Measurements from ENCODE around the gene SAMD14.

DNA sequence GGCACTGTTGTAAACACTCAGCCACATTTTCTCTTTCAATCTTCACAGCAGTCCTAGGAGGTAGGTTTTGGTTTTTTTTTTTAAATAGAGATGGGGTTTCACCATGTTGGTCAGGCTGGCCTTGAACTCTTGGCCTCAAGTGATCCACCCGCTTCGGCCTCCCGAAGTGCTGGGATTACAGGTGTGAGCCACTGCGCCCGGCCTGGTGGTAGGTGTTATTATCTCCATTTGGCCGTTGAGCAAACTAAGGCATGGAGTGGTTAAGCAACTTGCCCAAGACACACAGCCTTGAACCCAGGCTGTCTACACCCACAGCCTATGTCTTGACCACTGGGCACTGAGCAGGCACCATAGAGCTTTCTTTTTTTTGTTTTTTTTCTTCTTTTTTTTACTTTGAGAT is 44.5 kb upstream of the SAMD14 start:
- no peak for TF ChIP-seq CTCF (conservative IDR thresholded peaks at IDR 0.05; ENCODE audit: low read depth in 2 of 2)
- TF ChIP-seq, protein P1, sequence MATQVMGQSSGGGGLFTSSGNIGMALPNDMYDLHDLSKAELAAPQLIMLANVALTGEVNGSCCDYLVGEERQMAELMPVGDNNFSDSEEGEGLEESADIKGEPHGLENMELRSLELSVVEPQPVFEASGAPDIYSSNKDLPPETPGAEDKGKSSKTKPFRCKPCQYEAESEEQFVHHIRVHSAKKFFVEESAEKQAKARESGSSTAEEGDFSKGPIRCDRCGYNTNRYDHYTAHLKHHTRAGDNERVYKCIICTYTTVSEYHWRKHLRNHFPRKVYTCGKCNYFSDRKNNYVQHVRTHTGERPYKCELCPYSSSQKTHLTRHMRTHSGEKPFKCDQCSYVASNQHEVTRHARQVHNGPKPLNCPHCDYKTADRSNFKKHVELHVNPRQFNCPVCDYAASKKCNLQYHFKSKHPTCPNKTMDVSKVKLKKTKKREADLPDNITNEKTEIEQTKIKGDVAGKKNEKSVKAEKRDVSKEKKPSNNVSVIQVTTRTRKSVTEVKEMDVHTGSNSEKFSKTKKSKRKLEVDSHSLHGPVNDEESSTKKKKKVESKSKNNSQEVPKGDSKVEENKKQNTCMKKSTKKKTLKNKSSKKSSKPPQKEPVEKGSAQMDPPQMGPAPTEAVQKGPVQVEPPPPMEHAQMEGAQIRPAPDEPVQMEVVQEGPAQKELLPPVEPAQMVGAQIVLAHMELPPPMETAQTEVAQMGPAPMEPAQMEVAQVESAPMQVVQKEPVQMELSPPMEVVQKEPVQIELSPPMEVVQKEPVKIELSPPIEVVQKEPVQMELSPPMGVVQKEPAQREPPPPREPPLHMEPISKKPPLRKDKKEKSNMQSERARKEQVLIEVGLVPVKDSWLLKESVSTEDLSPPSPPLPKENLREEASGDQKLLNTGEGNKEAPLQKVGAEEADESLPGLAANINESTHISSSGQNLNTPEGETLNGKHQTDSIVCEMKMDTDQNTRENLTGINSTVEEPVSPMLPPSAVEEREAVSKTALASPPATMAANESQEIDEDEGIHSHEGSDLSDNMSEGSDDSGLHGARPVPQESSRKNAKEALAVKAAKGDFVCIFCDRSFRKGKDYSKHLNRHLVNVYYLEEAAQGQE (IDR thresholded peaks at IDR 0.05; ENCODE audit: unreplicated experiment): no peak
- TF ChIP-seq POLR2AphosphoS5 (IDR thresholded peaks at IDR 0.05; ENCODE audit: low read depth): no peak
- TF ChIP-seq EZH2 (IDR thresholded peaks at IDR 0.05; ENCODE audit: low read depth, unreplicated experiment): no peak
- no peak for TF ChIP-seq JUNB (IDR thresholded peaks at IDR 0.05; ENCODE audit: unreplicated experiment)

Data from GM23338 (cell line).